A549 (cell line): ENCODE data around the gene CCDC136.

Source experiments
- BHLHE40 ChIP-seq: IDR thresholded peaks from 2 replicates; pipeline ENCODE4 v1.6.1; 2012; ENCODE audit warnings: low read depth, low read length, inconsistent platforms
- ELK1 ChIP-seq: fragments of 150-350 bp; IDR thresholded peaks from 2 replicates; pipeline ENCODE4 v1.6.1; 2014; ENCODE audit warnings: low read depth, mild to moderate bottlenecking, low read length
- EP300 ChIP-seq, 2 experiments: fragments of >200 bp; sonication (Bioruptor Twin); formaldehyde crosslinking; IDR thresholded peaks; 2 replicates in 1 of 2; 3 replicates in 1 of 2; pipeline ENCODE4 v1.6.1; 2016 to 2017
- MAFK ChIP-seq: fragments of 450-650 bp; IDR thresholded peaks from 2 replicates; pipeline ENCODE4 v1.6.1; 2014; ENCODE audit not compliant: partially characterized antibody
- NR3C1 ChIP-seq: fragments of >200 bp; sonication (Bioruptor Twin); formaldehyde crosslinking; IDR thresholded peaks from 3 replicates; pipeline ENCODE4 v1.6.1; 2017
- POLR2A ChIP-seq: IDR thresholded peaks from 2 replicates; pipeline ENCODE4 v1.6.1; 2012; ENCODE audit warnings: mild to moderate bottlenecking, low read length
- REST ChIP-seq: fragments of 200-600 bp; sonication (generic); IDR thresholded peaks from 2 replicates; pipeline ENCODE4 v1.6.1; 2016; ENCODE audit warnings: antibody characterized with exemption, mild to moderate bottlenecking, moderate library complexity
- TF ChIP-seq, protein P1 (sequence below): fragments of >200 bp; sonication (Bioruptor Twin); formaldehyde crosslinking; IDR thresholded peaks from 3 replicates; pipeline ENCODE4 v1.5.1; 2016

- TF ChIP-seq NR3C1: no peak
- TF ChIP-seq, protein P1, sequence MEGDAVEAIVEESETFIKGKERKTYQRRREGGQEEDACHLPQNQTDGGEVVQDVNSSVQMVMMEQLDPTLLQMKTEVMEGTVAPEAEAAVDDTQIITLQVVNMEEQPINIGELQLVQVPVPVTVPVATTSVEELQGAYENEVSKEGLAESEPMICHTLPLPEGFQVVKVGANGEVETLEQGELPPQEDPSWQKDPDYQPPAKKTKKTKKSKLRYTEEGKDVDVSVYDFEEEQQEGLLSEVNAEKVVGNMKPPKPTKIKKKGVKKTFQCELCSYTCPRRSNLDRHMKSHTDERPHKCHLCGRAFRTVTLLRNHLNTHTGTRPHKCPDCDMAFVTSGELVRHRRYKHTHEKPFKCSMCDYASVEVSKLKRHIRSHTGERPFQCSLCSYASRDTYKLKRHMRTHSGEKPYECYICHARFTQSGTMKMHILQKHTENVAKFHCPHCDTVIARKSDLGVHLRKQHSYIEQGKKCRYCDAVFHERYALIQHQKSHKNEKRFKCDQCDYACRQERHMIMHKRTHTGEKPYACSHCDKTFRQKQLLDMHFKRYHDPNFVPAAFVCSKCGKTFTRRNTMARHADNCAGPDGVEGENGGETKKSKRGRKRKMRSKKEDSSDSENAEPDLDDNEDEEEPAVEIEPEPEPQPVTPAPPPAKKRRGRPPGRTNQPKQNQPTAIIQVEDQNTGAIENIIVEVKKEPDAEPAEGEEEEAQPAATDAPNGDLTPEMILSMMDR: no peak
- TF ChIP-seq REST: no peak
- no peak for TF ChIP-seq BHLHE40
- no peak for TF ChIP-seq EP300 (IDR thresholded peaks at IDR 0.05)
- TF ChIP-seq ELK1: no peak
- TF ChIP-seq MAFK: no peak
- no peak for TF ChIP-seq POLR2A
Observed at GRCh38 chr7:128835231-128835751, 43.5 kb downstream of the CCDC136 start.
